DND-41 (cell line): ENCODE results near the gene GSG1L.

Experiments
- ATAC-seq: fragments of 200-7000 bp; cut with Tn5 transposase; 3 replicates; pipeline ENCODE4 v1.9.1; 2021; ENCODE audit warnings: low read depth; ENCODE audit not compliant: insufficient read depth
- DNase-seq: peaks from one replicate; pipeline ENCODE4 v3.0.0-alpha.2; 2020
- H2AFZ ChIP-seq: 2 replicates; pipeline ENCODE4 v1.6.0; 2012; ENCODE audit warnings: low read depth, low read length
- H3K27ac ChIP-seq: 2 replicates; pipeline ENCODE4 v1.5.1; 2012; ENCODE audit warnings: low read length, inconsistent platforms
- H3K27me3 ChIP-seq: fragments of 200-600 bp; sonication (generic); 2 replicates; pipeline ENCODE4 v1.6.0; 2012; ENCODE audit warnings: low read length, mild to moderate bottlenecking, inconsistent platforms; ENCODE audit not compliant: insufficient read depth, poor library complexity
- H3K36me3 ChIP-seq: 2 replicates; pipeline ENCODE4 v1.5.1; 2012; ENCODE audit warnings: low read length, inconsistent platforms; ENCODE audit not compliant: insufficient read depth
- H3K4me1 ChIP-seq: 2 replicates; pipeline ENCODE4 v1.5.1; 2012; ENCODE audit warnings: mild to moderate bottlenecking, low read length; ENCODE audit not compliant: insufficient read depth
- H3K4me2 ChIP-seq: 2 replicates; pipeline ENCODE4 v1.6.0; 2012; ENCODE audit warnings: mild to moderate bottlenecking, moderate library complexity, low read length, inconsistent platforms; ENCODE audit not compliant: insufficient read depth
- H3K4me3 ChIP-seq, 2 experiments: fragments of 200-600 bp in 1 of 2; shearing (Covaris generic) in 1 of 2; 2 replicates each; pipeline ENCODE4 v1.5.1; 2012 to 2016; ENCODE audit warnings: inconsistent platforms in 2 of 2, low read length in 2 of 2, mild to moderate bottlenecking in 2 of 2, low read depth in 1 of 2, moderate library complexity in 1 of 2
- H3K79me2 ChIP-seq: 2 replicates; pipeline ENCODE4 v1.6.0; 2012; ENCODE audit warnings: low read length, inconsistent platforms; ENCODE audit not compliant: insufficient read depth
- H3K9ac ChIP-seq: 2 replicates; pipeline ENCODE4 v1.6.0; 2012; ENCODE audit warnings: low read depth, mild to moderate bottlenecking, inconsistent platforms, low read length, moderate library complexity
- H3K9me3 ChIP-seq: 2 replicates; pipeline ENCODE4 v1.5.1; 2012; ENCODE audit warnings: low read length, moderate library complexity, mild to moderate bottlenecking, inconsistent platforms; ENCODE audit not compliant: insufficient read depth, severe bottlenecking
- H4K20me1 ChIP-seq: 2 replicates; pipeline ENCODE4 v1.6.0; 2012; ENCODE audit warnings: low read length; ENCODE audit not compliant: insufficient read depth
- CTCF ChIP-seq: IDR thresholded peaks from 2 replicates; pipeline ENCODE4 v1.5.1; 2012; ENCODE audit warnings: borderline replicate concordance, low read length, moderate library complexity, mild to moderate bottlenecking; ENCODE audit not compliant: poor library complexity, severe bottlenecking; ENCODE audit errors: extremely low read depth
- EZH2 ChIP-seq: IDR thresholded peaks from 3 replicates; pipeline ENCODE4 v1.6.1; 2012; ENCODE audit warnings: borderline replicate concordance, low read depth, mild to moderate bottlenecking, moderate library complexity, low read length, inconsistent platforms; ENCODE audit not compliant: severe bottlenecking

Gene GSG1L

DNA sequence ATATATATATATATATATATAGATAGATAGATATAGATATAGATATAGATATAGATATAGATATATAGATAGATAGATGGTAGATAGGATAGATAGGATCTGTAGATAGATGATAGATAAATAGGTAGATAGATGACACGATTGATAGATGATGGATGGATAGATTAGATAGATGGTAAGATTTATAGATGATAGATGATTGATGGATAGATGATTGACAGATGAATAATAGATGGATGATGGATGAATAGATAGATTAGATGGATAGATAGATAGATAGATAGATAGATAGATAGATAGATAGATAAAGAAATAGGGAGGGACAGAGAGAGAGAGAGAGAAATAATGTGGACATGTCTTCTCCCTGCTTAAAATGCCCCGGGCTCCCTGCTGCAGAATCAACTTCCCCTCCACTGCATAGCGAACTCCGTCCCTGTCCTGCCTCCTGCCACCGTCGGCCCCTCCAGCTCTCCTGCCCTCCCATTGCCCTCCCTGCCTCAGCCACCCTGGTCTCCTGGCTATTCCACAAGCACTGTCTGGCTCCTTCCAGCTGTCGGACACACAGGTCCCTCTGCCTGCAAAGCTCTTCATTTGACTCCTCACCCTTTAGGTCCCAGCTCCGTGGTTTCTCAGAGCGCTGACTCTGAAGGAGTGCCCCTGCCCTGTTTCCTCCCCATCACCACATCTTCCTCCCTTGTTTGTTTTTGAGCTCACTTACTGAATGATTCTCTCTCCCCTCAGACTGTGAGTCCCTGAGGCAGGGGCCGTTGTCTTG lies 259.6 kb downstream of the GSG1L start:
- H3K4me1 ChIP-seq: no peaks in the 10 kb centered on the region
- H3K79me2 ChIP-seq: no peaks in the 10 kb centered on the region
- H2AFZ ChIP-seq: no peak overlapping the region
- ATAC-seq: no peak
- H3K9me3 ChIP-seq: no peaks in the 10 kb centered on the region
- H3K4me3 ChIP-seq: no peak overlapping the region
- TF ChIP-seq CTCF: no peak
- TF ChIP-seq EZH2: no peak
- no peaks in the 10 kb centered on the region for H3K36me3 ChIP-seq
- peaks cover 1% of the 10 kb centered on the region; the same call in 1 of the 2 replicates for H4K20me1 ChIP-seq
- H3K4me2 ChIP-seq: no peak overlapping the region
- no peaks in the 10 kb centered on the region for H3K27me3 ChIP-seq
- H3K27ac ChIP-seq: no peak overlapping the region
- no peak for DNase-seq
- no peak overlapping the region for H3K9ac ChIP-seq

DNA sequence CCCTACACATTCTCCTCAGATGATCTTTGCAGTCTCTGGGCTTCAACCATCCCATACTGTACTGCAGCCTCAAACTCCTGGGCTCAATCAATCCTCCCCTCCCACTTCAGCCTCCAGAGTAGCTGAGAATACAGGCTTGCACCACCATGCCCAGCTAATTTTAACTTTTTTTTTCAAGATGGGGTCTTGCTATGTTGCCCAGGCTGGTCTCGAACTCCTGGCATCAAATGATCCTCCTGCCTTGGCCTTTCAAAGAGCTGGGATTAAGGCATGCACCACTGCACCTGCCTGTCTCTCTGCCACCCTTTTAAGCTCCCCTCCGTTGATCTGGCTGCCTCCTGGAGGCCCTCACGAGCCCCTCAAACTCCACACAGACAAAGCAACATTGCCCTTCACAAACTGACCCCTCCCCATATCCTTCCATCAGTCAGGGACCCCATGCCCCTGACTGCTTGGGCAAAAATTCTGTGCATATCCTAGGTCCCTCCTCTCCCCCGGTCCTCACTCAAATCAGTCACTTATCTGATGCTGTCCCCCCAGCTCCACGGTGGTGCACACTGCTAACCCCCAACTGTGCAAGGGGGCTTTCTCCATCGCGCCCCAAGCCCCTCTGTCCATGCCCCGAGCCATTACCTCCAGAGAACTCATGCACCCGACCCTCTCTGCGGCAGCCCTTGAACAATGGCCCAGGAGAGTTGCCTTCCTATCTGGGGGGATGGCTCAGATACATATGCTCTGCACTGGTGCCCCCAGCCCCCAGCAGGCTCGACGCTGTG lies 260.7 kb downstream of the GSG1L start:
- Histone ChIP-seq H3K9me3 (no peaks in the 10 kb centered on the region), H3K27ac (no peak overlapping the region), H3K4me2 (no peak overlapping the region), H3K79me2 (no peaks in the 10 kb centered on the region), H3K36me3 (no peaks in the 10 kb centered on the region), H3K4me3 (no peak overlapping the region), H4K20me1 (peaks cover 8% of the 10 kb centered on the region; the same call in 1 of the 2 replicates), H3K9ac (no peak overlapping the region), H3K27me3 (no peaks in the 10 kb centered on the region), H2AFZ (no peak overlapping the region), H3K4me1 (no peaks in the 10 kb centered on the region)
- DNase-seq (no peak), ATAC-seq (no peak)
- no peak for TF ChIP-seq EZH2
- no peak for TF ChIP-seq CTCF

DNA sequence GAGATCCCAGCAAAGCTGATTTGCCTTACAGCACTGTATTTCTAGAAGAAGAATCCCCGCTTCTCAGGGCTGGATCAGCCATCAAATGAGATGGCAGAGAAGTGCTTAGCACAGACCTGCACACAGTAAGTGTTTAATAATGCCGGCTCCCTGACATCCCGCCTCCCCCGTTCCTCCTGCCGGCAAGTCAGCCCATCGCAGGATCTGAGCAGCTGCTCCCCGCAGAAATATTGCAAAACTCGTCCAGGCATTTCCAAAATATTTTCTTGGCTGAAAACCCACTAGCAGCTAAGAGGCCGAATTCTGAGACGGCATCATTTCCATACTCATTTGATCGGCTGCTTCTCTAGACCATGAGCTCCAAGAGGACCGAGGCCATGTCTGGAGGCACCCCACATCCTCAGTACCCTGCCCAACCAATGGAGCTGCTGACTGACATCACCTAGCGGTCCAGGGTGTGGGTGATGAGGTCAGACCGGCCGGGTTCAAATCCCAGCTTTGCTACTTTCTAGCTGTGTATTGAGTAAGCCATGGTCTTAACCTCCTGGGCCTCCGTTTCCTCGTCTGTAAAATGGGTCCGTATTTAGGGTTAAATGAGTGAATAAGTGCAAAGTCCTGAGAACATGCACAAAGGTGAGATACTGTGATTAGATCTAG lies 262.1 kb downstream of the GSG1L start:
- no peak overlapping the region for H3K27ac ChIP-seq
- no peak overlapping the region for H3K4me2 ChIP-seq
- H3K9me3 ChIP-seq: no peaks in the 10 kb centered on the region
- H3K4me1 ChIP-seq: no peaks in the 10 kb centered on the region
- no peak for DNase-seq
- no peak overlapping the region for H3K9ac ChIP-seq
- TF ChIP-seq EZH2: no peak
- TF ChIP-seq CTCF: no peak
- no peaks in the 10 kb centered on the region for H3K36me3 ChIP-seq
- H3K27me3 ChIP-seq: no peaks in the 10 kb centered on the region
- H4K20me1 ChIP-seq: peaks cover 10% of the 10 kb centered on the region; the same call in 1 of the 2 replicates
- ATAC-seq: no peak
- H3K79me2 ChIP-seq: no peaks in the 10 kb centered on the region
- H3K4me3 ChIP-seq: no peak overlapping the region
- H2AFZ ChIP-seq: no peak overlapping the region
